NCI-H187 (cell line): ENCODE data around the gene EXOC1L.

Experiments used
- DNase-seq, 2 experiments: peaks; one replicate each; lab custom pipeline; 2025; lab: John Stamatoyannopoulos, UW

Gene EXOC1L, protein sequence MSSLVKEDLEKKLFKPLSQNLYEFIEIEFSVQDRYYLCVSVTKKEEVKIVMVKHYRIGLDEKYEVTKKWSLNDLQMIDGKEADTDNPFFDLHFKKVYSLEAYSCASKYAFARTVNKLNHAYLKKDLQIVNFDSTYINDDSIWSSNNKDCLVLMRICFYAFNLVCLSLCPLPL

DNA sequence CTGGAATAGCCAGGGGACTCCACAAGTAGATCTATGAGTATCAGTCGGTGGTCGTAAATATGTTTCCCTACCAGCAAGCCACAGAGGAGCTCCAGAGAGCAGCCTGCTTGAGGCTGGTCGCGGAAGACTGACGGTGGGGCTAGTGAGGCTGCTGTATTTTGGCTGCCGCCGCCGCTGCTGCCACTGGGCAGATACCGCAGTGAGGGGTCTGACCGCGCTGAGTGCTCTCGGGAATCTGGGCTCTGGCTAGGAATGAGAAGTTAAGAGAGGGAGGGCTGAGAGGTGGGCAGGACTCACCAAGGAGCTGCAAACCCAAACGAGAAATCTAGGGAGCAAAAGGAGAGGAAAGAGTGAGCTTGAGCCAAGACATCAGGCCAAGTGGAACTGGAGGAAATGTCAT, at the start of gene EXOC1L:
Gene EXOC1L, plus strand, starts transcription at position 157 of the 400 bp plus-strand sequence. Its CDS starts 237 bp downstream, at position 394.
- DNase-seq, result no peak

DNA sequence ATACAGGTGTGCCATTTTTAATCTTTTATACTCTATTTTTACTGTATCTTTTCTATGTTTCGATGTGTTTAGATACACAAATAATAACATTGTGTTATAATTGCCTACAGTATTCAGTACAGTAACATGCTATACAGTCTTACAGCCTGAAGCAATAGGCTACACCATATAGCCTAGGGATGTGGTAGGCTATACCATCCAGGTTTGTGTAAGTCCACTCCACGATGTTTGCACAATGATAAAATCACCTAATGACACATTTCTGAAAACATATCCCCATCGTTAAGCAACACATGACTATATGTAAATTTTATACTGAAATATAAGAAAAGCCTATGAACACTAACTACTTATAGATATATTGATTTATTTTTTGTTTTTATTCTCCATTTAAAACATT, 48.9 kb upstream of the EXOC1L start:
- DNase-seq, result no peak

DNA sequence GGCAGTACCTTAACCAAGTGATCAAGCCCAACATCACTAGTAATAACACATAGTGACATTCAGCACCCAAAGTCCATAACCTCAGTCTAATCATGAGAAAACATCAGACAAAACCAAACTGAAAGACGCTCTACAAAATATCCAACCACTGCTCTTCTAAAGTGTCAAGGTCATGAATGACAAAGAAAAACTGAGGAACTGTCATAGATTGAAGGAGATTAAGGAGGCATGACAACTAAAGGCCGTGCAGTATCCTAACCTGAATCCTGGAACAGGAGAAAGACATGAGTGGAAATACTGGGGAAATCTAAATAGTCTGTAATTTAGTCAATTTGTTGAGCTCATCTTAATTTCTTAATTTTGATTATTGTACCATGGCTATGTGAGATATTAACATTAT, 38.2 kb upstream of the EXOC1L start:
- DNase-seq, result no peak

DNA sequence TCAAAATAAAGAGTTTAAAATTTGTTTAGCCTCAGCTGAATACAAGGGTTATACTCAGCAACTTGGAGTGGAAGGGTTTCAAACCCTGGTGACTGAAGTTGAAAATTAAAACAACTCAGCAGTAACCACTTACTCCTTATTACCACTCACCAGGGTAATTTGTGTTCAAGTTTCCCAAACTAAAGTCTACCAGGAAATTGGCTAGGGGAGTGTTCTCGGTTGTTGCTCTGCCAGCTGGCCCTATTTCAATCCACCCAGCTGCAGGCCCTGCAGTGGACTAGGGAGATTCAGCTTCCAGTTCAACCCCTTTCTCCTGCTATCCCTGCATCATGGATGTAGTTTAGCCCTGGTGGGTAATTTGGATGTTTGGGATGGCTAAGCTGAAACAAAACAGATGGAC, 37.8 kb upstream of the EXOC1L start:
- no peak for DNase-seq

DNA sequence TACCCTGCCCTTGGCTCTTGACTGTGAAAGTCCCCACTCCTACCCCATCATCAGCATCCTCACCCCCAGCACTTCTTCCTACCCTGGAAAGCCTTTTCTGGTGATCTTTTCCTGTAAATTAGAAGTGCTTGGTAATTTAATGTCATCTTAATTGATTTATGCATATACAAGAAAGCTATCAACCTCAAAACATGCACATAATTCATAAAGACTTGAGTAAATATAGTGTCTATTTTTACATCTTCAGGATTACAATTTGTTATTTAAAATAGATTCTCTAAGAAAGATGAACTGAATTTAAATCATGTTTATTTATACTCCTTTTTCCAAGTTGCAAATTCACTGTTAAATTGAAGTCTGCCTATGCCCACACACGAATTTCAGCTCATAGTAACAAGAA, 36.0 kb upstream of the EXOC1L start:
- DNase-seq, result no peak

DNA sequence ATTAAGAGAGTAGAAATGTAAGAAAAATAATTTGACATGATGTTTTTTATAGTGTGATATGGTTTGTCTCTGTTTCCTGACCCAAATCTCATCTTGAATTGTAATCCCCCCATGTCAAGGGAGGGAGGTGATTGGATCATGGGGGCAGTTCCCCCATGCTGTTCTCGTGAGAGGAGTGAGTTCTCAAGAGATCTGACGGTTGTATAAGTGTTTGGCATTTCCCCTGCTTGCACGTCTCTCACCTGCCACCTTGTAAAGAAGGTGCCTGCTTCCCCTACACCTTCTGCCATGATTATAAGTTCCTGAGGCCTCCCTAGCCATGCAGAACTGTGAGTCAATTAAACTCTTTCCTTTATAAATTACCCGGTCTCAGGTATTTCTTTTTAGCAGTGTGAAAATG, 34.8 kb upstream of the EXOC1L start:
- DNase-seq, result no peak

DNA sequence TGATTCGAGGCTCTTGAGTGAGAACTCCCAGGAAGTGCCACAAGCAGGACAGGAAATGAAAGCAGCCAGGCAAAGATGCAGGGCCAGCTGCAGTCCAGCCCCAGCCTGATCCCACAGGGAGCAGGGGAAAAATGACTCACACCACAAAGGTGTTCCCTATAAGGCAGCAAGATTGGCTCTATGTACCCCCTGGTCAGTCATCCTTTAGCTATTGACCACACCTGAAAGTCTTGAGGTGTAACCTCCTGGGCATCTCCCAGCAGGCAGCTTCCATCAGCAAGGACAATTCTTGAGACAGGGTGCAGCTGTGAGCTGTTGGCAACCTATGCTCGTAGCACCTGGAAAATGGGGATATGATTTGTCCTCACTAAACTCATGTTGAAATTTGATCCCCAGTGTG, 27.9 kb upstream of the EXOC1L start:
- no peak for DNase-seq

DNA sequence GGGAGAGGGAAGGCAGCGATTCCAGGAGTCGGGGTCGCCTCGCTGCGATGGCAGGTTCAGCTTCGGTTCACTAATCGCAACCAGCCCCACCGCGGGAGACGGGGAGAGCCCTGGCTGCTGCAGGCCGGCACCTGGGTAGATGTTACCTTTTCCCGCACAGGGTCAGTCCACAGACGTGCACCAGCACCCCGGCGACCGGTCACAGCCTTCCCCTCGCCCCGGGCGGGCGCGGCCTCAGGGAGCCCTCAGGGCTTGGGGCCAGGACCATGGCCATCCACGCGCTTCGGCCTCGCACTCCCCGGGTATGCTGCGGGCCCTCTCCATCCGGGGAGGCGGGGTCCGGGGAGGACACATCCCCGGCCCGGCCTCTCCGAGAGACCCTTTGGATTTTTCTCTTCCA, 26.1 kb upstream of the EXOC1L start:
- DNase-seq, result no peak

DNA sequence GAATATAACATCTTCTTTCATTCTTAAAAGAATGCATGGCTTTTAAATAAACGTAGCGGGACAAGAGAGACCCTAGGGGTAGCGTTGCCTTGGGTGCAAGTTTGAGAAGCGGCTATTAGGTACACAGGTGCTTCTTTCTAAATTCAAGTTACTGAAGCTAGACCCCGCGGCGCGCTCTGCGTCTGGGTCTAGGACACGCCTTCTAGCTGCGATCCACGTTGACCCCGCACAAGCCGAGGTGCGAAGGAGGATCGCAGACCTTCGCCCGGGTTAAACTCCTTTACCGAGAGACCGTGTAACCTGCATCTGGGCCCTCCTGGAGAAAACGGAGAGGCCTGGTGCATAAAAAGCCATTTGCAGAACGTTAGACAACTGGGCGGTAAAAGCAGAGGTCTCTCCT, 25.5 kb upstream of the EXOC1L start:
- no peak for DNase-seq

DNA sequence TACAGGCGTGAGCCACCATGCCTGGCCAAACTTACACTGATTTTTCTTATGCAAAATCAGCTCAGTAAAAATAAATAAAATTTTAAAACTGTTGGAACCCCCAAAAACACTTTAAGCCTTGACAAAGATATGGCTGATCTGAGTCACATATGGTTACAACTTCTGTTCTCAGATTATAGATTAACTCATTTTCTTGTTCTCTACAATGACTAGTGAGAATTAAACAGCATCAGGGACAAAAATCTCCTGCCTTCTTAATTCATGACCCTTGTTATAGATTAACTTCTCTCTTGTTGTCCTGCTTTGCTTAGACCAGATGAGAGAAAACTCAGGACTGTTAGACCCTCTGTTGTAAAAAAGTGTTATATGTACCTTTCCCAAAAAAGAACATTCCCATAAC, 24.2 kb upstream of the EXOC1L start:
- DNase-seq, result no peak

DNA sequence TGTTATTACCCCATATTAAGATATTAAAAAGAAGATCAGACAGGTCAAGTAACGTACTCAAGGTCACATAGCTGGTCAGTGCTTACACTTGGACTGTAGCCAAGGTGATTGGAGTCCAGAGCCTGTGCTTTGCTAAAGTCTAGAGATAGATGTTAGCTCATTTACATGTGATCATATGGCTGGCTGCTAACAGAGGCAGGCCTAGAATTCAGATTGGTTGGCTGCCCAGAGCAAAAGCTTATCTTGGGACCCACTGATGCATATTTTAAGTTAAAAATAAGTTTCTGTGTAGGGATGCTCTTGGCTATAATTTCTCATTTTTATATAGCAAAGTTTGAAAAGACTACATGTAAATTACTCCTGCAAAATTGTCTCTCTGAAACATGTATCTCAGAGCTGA, 18.1 kb upstream of the EXOC1L start:
- no peak for DNase-seq

DNA sequence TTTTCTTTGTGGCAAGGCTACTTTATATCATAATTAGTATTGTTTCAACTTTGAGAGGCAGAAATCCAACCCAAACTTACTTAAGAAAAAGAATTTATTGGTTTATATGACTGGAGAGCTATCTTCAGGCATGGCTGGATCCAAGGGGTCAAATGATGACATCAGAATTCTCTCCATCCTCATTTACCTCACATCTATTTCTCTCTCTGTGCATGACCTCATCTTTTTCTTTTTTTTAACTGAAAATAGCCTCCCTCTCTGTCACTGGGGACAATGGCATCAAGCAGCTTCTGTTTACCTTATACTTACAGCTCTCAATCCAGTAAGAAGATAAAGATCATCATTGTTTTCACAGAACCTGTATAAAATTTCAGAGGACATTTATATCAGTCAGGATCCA, 12.0 kb upstream of the EXOC1L start:
- DNase-seq, result no peak

DNA sequence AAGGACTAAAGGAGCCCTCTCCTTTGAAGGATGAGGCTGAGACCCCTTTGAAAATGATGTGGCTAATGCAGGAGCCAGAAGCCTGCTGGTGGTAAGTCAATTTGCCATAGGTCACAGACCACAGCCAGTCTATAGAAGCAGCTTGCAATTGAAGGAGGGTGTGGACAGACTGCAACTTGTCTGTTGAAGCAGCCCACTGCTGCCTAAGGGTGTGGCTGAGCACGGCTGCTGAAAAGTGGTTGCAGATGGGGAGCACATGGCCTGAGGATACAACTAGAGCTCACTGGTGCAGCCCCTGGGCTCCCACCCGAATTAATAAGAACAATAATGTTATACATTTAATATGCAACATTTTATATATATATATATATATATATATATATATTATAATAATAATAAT, 11.4 kb upstream of the EXOC1L start:
- no peak for DNase-seq

DNA sequence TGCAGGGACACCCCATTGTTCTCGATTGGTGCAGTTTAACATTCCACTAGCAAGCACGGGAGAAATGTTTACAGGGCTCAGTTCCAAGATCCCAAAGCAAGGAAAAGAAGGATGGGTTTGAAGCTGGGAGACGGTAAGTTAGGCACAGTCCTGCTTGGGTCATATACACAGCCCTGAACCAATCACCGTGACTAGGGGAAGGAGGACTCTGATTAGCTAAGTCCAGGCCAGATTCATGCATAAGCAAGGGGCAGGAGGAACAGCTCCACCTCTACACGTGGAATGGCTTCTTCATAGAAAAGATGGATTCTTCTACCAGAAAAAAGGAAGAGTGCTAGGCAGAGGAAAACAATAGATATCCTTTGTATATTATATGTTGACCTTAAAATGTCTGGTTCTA, 11.0 kb upstream of the EXOC1L start:
- DNase-seq, result no peak

DNA sequence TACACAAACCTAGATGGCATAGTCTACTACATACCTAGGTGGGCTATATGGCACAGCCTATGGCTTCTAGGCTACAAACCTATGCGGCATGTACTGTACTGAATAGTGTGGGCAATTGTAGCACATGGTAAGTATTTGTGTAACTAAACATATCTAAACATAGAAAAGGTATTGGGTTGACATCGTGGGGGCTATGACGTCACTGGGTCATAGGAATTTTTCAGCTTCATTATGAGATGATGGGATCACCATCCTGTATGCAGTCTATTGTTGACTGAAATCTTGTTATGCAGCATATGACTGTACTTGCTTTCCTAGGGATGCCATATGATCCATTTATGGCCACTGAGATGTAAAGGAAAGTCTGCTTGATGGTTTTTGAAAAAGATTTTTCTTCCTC, 1.9 kb upstream of the EXOC1L start:
- DNase-seq, result no peak

DNA sequence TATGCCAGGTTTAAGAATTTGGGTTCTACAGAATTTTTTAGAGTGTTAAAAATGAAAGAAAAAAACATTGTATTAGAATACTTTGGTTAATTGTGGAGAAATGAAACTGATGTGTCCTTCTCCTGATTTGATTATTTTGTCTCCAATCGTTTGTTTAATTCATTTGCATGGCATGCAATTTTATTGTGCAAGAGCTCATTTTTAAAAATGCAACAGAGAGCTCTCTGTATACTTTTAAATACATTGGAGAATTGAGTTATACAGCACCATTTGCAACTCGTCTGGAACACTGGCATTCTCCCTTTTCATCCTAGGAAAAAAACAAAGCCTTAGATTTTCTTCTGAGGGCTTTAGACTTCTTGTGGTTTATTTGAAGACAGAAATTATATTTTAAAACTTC, 689 bp downstream of the EXOC1L start:
- no peak for DNase-seq

DNA sequence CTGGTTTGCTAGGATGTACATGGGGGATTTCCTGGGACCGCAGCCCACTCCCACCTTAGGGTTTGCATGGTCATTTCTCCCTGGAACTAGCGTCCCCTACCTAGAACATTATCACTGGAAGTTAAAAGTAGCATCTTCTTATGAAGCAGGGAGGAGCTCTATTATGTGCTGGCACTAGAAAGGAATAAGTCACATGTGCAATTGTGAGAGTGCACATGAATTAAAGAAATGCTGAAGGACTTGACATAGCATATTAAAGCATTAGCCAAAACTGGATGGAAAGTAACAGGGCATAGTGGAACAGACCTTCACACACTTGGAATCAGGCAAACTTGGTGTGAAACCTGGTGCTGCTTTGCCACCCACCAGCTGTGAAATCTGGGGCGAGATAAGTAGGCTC, 2.7 kb downstream of the EXOC1L start:
- no peak for DNase-seq

DNA sequence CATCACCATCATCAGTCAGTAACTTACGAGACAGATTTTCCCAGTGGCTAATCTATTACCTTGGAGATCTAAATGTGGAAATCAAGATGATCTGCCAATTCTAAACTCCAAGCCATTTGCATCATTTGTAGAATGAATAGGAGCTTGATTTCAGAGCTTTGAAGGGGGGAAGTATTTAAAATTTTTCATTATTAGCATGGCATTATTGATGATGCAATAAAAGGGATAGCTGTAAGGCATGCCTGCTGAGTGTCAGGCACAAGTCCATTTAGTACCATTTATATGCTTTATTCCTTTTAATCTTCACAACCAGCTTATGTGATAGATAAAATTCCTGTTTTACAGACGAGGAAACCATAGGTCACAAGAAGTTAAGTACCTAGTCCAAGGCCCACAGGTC, 5.3 kb downstream of the EXOC1L start:
- DNase-seq, result no peak

DNA sequence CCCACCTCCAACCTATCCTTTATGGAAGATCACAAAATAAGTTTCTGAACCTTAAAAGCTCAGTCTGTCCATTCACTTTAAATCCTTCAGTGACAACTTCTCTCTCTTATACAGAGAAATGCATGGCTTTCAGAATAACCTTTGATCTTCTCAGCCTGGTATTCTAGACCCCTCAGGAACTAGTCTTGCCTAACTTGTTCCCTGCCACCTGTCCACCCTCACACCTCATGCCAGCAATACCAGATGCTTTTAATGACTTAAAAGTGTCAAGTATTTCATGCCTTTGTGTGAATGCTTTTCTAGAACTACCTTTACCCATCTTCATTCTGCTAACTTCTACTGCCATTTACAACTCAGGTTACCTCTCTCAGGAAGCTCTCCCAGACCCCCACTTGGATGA, 7.4 kb downstream of the EXOC1L start:
- no peak for DNase-seq

DNA sequence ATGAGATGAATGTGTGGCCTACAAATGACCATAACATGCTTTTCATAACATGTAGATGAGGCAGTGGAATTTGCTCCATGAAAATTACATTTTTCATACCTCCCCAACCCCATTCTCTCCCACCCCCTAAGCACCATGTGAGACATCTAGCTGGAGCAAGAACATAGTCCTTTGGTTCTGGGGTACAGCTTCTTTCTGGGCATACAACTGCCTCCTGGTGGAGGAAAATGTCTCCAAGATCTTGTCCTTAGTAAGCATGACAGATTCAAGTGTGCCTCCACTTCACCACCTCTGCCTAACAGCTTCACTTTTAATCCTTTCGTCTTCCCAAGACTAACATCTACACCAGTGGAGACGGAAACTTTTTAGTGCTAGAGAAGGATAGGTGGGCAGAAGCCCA, 8.0 kb downstream of the EXOC1L start:
- DNase-seq, result no peak

DNA sequence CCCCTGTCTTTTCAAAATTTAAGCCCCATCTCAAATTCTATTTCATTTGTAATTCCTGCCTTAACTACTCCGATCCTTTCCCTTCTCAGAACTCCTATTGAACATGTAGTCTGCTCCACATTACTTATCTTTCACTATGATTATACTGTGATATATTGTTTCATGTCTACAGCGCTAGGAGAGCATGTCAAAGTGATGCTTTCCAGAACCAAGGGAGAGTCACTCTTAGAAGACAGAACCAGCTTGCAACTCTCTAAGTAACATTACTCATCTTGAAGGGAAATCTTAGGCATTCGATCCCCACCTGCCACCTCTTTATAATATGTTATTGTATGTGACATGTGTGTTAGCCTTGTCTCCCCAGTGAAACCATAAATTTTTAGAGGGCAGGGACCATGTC, 10.5 kb downstream of the EXOC1L start:
- no peak for DNase-seq

DNA sequence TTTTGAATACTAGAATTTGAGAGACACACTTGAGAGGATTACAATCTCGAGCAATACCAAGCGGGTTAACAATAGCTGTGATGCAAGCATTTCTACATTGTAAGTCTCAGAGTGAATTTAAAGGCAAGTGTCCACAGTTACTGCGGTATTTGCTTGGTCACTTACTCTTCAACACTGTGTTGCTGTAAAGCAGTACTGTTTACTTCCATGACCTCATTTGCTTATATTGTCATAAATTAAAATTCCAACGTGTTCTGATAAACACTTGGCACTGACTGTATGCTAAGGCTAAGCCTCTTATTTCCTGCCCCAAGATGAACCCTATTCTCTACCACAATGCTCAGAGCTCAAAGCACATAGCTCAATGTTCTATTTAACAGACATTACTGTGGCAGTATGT, 11.1 kb downstream of the EXOC1L start:
- DNase-seq, result no peak

DNA sequence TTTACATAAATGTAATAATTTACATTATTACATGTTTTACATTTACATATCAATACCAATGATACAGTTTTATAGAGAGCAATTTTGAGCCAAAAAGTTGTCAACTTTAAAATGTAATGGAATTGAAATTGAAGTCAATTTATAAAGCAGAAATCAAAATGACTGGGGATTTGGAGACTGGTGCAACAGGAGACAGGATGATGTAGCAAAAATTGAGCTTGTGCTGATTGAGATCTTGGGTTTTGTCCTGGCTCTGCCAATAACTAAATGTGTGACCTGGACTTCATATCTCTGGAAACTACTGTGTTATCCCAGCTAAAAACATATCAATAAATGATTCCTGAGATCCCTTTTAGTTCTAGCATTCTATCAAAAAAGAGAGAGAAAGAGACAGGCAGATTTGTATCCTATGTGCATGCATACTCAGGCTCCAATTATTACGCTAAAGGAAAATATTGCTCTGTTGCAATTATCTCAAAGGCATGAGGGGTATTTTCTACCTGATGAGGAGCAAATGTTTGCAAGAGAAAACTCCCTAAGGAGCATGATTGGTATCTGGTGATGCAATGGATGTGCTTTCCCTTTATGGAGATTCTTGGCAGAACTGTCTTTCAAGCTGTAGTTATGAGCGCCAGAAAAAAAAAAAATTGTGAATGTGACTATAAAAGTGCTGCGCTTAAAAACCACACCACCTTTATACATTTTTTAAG, 14.7 kb downstream of the EXOC1L start:
- DNase-seq, result no peak

DNA sequence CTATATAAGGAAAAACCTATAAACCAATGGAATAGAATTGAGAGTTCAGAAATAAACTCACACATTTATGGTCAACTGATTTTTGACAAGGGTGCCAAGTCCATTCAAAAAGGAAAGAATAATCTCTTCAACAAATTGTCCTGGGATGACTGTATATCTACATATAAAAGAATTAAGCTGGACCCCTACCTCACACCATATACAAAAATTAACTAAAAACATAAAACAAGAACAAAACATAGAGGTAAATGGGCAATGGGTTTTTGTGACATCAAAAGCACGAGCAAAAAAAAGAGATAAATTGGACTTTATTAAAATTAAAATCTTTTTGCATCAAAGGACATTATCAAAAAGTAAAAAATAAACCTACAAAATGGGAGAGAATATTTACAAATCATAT, 18.3 kb downstream of the EXOC1L start:
- DNase-seq, result no peak
